ENCODE data around the gene RPL22L1. TPM values are rescaled to one million over a fixed set of nuclear protein-coding genes. Genes with fewer than 3 reads are reported as not detected.

RPL22L1 gene
- total and polyA plus RNA-seq, 2 of the 4 experiments (the other 2 are of a cell fraction) = 37.1 to 92.0 TPM

DNA sequence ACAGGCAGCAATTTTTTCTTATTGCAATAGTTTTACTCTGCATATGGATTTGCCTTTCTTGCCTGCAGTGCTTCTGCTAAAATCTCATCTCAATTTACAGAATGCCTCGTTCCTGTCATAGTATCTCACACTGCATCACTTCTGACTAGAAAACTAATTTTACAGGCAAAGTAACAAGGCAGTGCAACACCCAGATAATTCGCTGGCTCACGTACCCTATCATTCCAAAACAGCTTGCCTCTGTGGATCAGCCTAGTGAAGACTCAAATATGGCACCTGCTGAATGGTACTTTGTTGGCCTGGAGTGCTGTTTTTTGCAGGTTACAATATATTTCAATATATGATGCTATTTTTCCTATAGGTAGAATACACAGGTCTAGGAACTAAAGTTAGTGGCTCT lies 33.1 kb upstream of the RPL22L1 start:
- Histone ChIP-seq H2BK15ac (ENCODE audit: low read depth, low read length) (no peak overlapping the region), H3K56ac (ENCODE audit: extremely low read depth, insufficient read depth, low read length) (no peak overlapping the region), H3K27me3 (ENCODE audit: control insufficient read depth, insufficient read depth, low read length) (no peaks in the 10 kb centered on the region), H3K4me3 (ENCODE audit: insufficient read depth, low read depth, low read length) (no peak overlapping the region), H3K9me1 (ENCODE audit: insufficient read depth, low read length) (no peaks in the 10 kb centered on the region), H3K18ac (ENCODE audit: low read depth, low read length) (no peak overlapping the region), H2BK5ac (ENCODE audit: low read depth, low read length, poor library complexity, severe bottlenecking) (no peak overlapping the region), H3K14ac (replicated peaks; ENCODE audit: low read depth, low read length) (no peak overlapping the region), H4K20me1 (ENCODE audit: insufficient read depth, low read length) (no peaks in the 10 kb centered on the region), H2AK9ac (replicated peaks; ENCODE audit: low read depth, low read length, poor library complexity) (no peak overlapping the region), H3K9ac (ENCODE audit: low read depth, low read length) (no peak overlapping the region), H2AFZ (replicated peaks; ENCODE audit: low read length, poor library complexity) (no peak overlapping the region), H3K4ac (ENCODE audit: low read depth, low read length) (no peak overlapping the region), H4K8ac (ENCODE audit: low read depth in 2 of 2, low read length in 2 of 2) (no peak overlapping the region), H4K91ac (ENCODE audit: insufficient read depth, low read depth, low read length) (no peak overlapping the region), H3K27ac (ENCODE audit: insufficient read depth, low read length) (no peak overlapping the region), H2BK20ac (ENCODE audit: low read depth, low read length) (no peak overlapping the region), H3K4me1 (ENCODE audit: control insufficient read depth, insufficient read depth, low read length) (no peaks in the 10 kb centered on the region), H3K4me2 (ENCODE audit: low read depth, low read length) (no peak overlapping the region), H3K36me3 (ENCODE audit: control insufficient read depth, insufficient read depth, low read length) (0 out of 2 replicates have a peak, but pooled peaks cover 1% of the 10 kb centered on the region), H3K79me1 (ENCODE audit: low read depth in 1 of 2, low read length in 2 of 2) (peaks cover 21 to 29% of the 10 kb centered on the region in 2 experiments), H3K9me3 (ENCODE audit: control insufficient read depth, insufficient read depth, low read length) (no peaks in the 10 kb centered on the region), H3K23ac (ENCODE audit: low read depth, low read length) (no peak overlapping the region; the same call in 1 of the 2 replicates), H2AK5ac (ENCODE audit: low read depth, low read length) (no peak overlapping the region), H2BK120ac (ENCODE audit: low read depth, low read length) (no peak overlapping the region), H4K5ac (ENCODE audit: low read depth, low read length) (no peak overlapping the region)
- in situ Hi-C loops (cut with MboI; ENCODE audit: low sequenced_read_pairs) (no loop called here), intact Hi-C loops (cut with micrococcal nuclease) (no loop called here), dilution Hi-C loops (cut with HindIII; ENCODE audit: low sequenced_read_pairs, unreplicated experiment) (no loop called here)
- ATAC-seq (ENCODE audit: low read depth) (no peak), DNase-seq (no peak)
- BruUV-seq (replicated peaks) = no TSS peak
- CTCF ChIA-PET = no interaction called here
- TF ChIP-seq CEBPB (IDR thresholded peaks at IDR 0.05; ENCODE audit: low read depth, low read length) (no peak), FOS (IDR thresholded peaks at IDR 0.05; ENCODE audit: low read depth, low read length) (no peak), NFE2L2 (IDR thresholded peaks at IDR 0.05; ENCODE audit: low read depth, low read length) (no peak), MXI1 (IDR thresholded peaks at IDR 0.05; ENCODE audit: borderline replicate concordance, low read depth, low read length) (no peak), MAZ (IDR thresholded peaks at IDR 0.05; ENCODE audit: borderline replicate concordance, low read depth, low read length) (no peak), POLR2A (IDR thresholded peaks at IDR 0.05; ENCODE audit: low read depth, low read length) (no peak)
- 100% methylated on average over 1 of the region's 3 CpGs; no CpG with 5 or more reads in 1 of the 2 experiments for whole genome bisulfite sequencing, 2 experiments (ENCODE audit: extremely low coverage in 2 of 2, insufficient read length in 1 of 2)
- POLR2A ChIA-PET (ENCODE audit: unreplicated experiment) = no interaction called here
